ENCODE results near the gene TMCC1. TPM values are rescaled to one million over a fixed set of nuclear protein-coding genes. Genes with fewer than 3 reads are reported as not detected.
A peak's percentile ranks its signal among the peaks of the same experiment; 100 is the strongest.

Gene TMCC1
- total RNA-seq, 1 donor from 2014 or later, result 52.5 TPM

DNA sequence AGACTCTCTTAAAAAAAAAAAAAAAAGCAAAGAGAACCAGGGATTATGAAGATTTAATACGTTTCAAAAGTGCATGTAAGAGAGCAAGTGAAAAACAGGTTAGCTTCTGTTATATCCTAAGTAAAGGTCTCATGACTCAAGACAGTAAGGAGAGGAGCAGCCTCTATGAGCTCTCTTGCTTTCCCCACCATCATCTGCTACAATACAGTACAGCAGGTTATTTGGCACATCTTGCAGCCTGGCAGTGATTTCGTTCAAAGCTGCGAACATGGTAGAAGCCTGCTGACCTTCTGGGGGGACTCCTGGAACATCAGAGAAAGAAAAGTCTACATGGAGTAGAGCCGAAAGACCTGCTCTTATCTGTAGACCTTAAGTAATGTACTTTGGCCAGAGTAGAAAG, 157.9 kb downstream of the TMCC1 start:
- TF ChIP-seq, protein P1, sequence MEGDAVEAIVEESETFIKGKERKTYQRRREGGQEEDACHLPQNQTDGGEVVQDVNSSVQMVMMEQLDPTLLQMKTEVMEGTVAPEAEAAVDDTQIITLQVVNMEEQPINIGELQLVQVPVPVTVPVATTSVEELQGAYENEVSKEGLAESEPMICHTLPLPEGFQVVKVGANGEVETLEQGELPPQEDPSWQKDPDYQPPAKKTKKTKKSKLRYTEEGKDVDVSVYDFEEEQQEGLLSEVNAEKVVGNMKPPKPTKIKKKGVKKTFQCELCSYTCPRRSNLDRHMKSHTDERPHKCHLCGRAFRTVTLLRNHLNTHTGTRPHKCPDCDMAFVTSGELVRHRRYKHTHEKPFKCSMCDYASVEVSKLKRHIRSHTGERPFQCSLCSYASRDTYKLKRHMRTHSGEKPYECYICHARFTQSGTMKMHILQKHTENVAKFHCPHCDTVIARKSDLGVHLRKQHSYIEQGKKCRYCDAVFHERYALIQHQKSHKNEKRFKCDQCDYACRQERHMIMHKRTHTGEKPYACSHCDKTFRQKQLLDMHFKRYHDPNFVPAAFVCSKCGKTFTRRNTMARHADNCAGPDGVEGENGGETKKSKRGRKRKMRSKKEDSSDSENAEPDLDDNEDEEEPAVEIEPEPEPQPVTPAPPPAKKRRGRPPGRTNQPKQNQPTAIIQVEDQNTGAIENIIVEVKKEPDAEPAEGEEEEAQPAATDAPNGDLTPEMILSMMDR (IDR thresholded peaks at IDR 0.05; ENCODE audit: unreplicated experiment), result no peak
- H3K36me3 Mint-ChIP-seq (ENCODE audit: insufficient read depth), result peaks cover 5% of the 10 kb centered on the region
- H3K27ac Mint-ChIP-seq, result peak overlapping the region; percentile 73

DNA sequence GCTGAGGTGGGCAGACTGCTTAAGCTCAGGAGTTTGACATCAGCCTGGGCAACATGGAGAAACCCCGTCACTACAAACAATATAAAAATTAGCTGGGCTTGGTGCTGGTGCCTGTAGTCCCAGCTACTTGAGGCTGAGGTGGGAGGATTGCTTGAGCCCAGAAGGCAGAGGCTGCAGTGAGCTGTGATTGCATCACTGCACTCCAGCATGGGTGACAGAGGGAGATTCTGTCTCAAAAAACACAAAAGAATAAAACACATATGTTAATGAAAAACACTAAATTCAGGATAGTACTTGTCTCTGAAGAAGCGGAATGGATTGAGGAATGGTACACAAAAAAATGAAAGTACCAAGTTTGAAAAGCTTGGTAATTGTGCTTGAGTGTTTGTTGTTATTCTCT, 159.1 kb downstream of the TMCC1 start:
- no peak for DNase-seq (ENCODE audit: low spot score, unreplicated experiment)
- Mint-ChIP-seq H3K4me1 (ENCODE audit: low read depth) (peaks cover 10% of the 10 kb centered on the region), H3K36me3 (ENCODE audit: insufficient read depth) (peaks cover 5% of the 10 kb centered on the region), H3K27me3 (no peaks in the 10 kb centered on the region), H3K9me3 (ENCODE audit: low read depth) (no peaks in the 10 kb centered on the region), H3K27ac (no peak overlapping the region), H3K4me3 (ENCODE audit: low read depth) (no peak overlapping the region)
- TF ChIP-seq, protein P1 (IDR thresholded peaks at IDR 0.05; ENCODE audit: unreplicated experiment), result no peak

More for the DNA sequence above, 157.9 kb downstream of the TMCC1 start:
- no peak overlapping the region for H3K4me3 Mint-ChIP-seq (ENCODE audit: low read depth)
- H3K9me3 Mint-ChIP-seq (ENCODE audit: low read depth), result no peaks in the 10 kb centered on the region
- peaks cover 10% of the 10 kb centered on the region for H3K4me1 Mint-ChIP-seq (ENCODE audit: low read depth)
- no peak for DNase-seq (ENCODE audit: low spot score, unreplicated experiment)
- H3K27me3 Mint-ChIP-seq, result no peaks in the 10 kb centered on the region

DNA sequence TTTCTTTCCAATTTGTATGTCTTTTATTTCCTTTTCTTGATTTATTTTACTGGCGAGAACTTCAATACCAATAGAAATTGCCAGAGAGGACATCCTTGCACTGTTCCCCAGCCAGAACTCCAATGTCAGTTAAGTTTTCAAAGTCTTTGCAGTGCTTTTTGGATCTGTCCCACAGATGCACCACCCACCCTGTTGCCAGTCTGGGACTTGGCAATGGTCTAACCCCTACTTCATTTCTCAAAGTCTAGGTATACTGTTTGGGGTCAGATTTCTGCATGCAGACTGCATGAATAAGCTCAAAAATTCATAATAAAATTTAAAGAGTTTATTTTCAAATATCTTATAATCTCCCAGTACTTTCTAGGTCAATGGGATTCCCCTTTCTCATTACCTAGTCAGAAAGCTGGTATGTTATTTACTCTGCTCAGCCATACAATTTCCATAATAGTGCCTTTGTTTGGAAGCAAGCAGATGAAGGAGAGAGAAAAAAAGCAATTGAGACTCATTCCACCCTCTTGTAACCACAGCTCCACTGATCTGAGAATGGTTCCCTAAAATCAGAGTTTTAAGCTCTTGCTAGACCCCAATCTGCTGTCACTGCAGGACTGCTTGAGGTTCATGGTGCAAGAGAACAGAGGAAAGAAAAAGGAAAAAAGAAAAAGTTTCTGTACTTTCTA, 161.2 kb downstream of the TMCC1 start:
- TF ChIP-seq, protein P1 (IDR thresholded peaks at IDR 0.05; ENCODE audit: unreplicated experiment), result no peak
- H3K4me1 Mint-ChIP-seq (ENCODE audit: low read depth), result peaks cover 12% of the 10 kb centered on the region
- H3K4me3 Mint-ChIP-seq (ENCODE audit: low read depth), result no peak overlapping the region
- H3K9me3 Mint-ChIP-seq (ENCODE audit: low read depth), result peaks cover 6% of the 10 kb centered on the region
- peaks cover 7% of the 10 kb centered on the region for H3K36me3 Mint-ChIP-seq (ENCODE audit: insufficient read depth)
- peak overlapping the region; percentile 50 for H3K27ac Mint-ChIP-seq
- no peaks in the 10 kb centered on the region for H3K27me3 Mint-ChIP-seq
- DNase-seq (ENCODE audit: low spot score, unreplicated experiment), result no peak

DNA sequence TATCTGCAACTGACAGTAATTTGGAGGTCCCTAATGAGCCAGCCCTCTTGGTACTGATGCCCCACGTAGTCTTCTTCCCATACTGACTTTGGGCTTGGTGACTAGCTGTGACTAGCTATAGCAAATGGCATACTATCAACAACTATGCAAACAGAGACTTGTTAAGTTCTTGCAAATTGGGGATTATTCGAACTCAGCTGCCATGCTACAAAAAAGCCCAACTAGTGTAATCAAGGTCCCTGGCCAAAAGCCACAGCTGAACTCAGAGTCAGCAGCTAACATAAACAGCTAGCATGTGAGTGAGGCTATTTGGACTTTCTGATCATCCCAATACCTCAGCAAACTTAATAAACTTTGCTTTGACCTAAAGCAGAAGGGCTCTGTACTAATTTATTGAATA, 165.8 kb downstream of the TMCC1 start:
- Mint-ChIP-seq H3K27ac (no peak overlapping the region), H3K9me3 (ENCODE audit: low read depth) (peaks cover 6% of the 10 kb centered on the region), H3K4me1 (ENCODE audit: low read depth) (peaks cover 19% of the 10 kb centered on the region), H3K27me3 (no peaks in the 10 kb centered on the region), H3K36me3 (ENCODE audit: insufficient read depth) (peaks cover 5% of the 10 kb centered on the region), H3K4me3 (ENCODE audit: low read depth) (no peak overlapping the region)
- TF ChIP-seq, protein P1 (IDR thresholded peaks at IDR 0.05; ENCODE audit: unreplicated experiment), result no peak
- no peak for DNase-seq (ENCODE audit: low spot score, unreplicated experiment)

DNA sequence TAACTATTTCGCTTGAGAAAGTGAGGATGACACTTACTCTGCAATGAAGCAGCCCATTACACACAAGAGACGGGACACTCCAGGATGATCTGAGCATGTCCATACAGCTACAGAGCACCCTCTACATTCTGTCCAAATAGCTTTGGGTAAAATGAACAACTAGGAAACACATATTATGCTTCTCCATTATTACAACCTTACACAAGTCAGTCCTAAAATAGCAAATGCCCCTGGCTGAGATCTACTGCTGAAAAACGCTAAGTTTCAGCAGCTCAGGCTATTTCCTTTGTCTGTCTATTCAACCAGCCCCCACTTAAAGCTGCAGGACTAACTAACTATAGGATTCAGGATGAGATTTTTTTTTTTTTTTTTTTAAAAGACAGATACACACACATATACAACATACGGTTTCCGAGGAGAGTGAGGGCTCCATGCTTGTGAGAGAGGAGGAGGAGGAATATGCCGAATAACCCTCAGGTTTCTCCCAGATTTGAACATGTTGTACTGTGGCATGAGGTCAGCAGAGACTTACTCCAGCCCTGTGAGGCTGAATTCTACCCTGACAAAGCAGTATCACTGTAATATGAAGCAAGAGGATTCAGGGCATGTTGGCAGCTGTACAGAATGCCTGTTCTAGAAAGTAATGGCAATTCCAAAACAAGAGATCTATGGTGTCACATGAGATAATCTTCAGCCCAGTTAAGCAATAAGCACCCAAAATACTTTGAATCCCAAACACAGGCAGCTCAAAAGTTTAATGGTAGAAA, 169.8 kb downstream of the TMCC1 start:
- DNase-seq (ENCODE audit: low spot score, unreplicated experiment), result no peak
- TF ChIP-seq, protein P1 (IDR thresholded peaks at IDR 0.05; ENCODE audit: unreplicated experiment), result no peak
- Mint-ChIP-seq H3K4me3 (ENCODE audit: low read depth) (no peak overlapping the region), H3K27ac (no peak overlapping the region), H3K36me3 (ENCODE audit: insufficient read depth) (peaks cover 2% of the 10 kb centered on the region), H3K4me1 (ENCODE audit: low read depth) (peaks cover 16% of the 10 kb centered on the region), H3K27me3 (no peaks in the 10 kb centered on the region), H3K9me3 (ENCODE audit: low read depth) (peaks cover 1% of the 10 kb centered on the region)

Measured in progenitor cell of endocrine pancreas (in vitro differentiated cells).